ENCODE measurements around the gene NR4A1.

NR4A1 gene

DNA sequence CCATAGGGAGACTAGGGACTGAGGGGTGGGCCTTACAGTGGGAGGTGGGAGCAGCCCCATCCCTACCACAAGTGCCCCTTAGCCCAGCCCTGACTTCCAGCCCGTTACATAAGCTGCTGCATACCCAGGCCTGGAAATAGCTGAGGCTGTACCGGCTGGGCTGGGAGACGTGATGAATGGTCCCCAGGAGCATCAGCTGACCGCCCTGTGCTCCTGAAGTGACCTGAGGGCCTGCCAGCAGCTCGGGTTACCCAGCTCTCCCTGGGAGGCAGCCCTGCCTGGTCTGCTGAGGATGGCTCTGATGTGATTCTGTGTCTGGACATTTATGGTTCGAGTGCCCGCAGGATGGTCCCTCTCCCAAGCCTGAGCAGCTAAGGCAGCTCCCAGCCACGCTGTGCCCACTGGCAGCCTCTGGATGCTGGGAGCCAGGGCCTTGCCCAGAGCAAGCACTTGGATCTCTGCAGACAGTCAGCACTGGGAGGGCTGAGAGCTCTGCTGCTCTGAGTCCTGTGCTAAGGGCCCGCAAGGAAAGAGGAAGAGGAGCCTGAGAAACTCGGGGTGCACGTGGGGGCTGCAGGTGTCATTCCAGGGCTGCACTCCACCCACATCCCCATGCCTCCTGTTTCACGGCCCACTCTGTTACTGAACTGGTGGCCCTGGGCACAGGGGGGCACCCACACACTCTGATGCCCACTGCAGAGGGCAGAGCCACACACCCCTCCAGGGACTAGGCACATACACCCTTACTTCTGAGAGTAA lies 24.0 kb upstream of the NR4A1 start:
- no peaks in the 10 kb centered on the region for H4K20me1 ChIP-seq (ENCODE audit: insufficient read depth, low read length, poor library complexity, severe bottlenecking)
- H3K4me1 ChIP-seq (ENCODE audit: insufficient read depth, low read length, poor library complexity, severe bottlenecking), result peaks cover 25% of the 10 kb centered on the region
- H3K36me3 ChIP-seq (ENCODE audit: insufficient read depth, low read length), result no peaks in the 10 kb centered on the region
- H3K79me2 ChIP-seq (ENCODE audit: insufficient read depth, low read length), result no peaks in the 10 kb centered on the region
- no peak overlapping the region for H3K4me2 ChIP-seq (ENCODE audit: low read depth, low read length, poor library complexity, severe bottlenecking)
- H2AFZ ChIP-seq (ENCODE audit: low read length), result no peak overlapping the region
- H3K9me3 ChIP-seq (ENCODE audit: insufficient read depth, low read depth, low read length), result no peaks in the 10 kb centered on the region
- no peaks in the 10 kb centered on the region for H3K27me3 ChIP-seq (ENCODE audit: insufficient read depth, low read length, poor library complexity, severe bottlenecking)
- TF ChIP-seq, protein P1, sequence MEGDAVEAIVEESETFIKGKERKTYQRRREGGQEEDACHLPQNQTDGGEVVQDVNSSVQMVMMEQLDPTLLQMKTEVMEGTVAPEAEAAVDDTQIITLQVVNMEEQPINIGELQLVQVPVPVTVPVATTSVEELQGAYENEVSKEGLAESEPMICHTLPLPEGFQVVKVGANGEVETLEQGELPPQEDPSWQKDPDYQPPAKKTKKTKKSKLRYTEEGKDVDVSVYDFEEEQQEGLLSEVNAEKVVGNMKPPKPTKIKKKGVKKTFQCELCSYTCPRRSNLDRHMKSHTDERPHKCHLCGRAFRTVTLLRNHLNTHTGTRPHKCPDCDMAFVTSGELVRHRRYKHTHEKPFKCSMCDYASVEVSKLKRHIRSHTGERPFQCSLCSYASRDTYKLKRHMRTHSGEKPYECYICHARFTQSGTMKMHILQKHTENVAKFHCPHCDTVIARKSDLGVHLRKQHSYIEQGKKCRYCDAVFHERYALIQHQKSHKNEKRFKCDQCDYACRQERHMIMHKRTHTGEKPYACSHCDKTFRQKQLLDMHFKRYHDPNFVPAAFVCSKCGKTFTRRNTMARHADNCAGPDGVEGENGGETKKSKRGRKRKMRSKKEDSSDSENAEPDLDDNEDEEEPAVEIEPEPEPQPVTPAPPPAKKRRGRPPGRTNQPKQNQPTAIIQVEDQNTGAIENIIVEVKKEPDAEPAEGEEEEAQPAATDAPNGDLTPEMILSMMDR (conservative IDR thresholded peaks at IDR 0.05; ENCODE audit: low read length), result no peak
- TF ChIP-seq EZH2phosphoT487 (IDR thresholded peaks at IDR 0.05; ENCODE audit: borderline replicate concordance), result no peak
- H3K9ac ChIP-seq (ENCODE audit: low read depth, low read length, poor library complexity, severe bottlenecking), result no peak overlapping the region
- no peaks in the 10 kb centered on the region for H3K9me2 ChIP-seq (replicated peaks; ENCODE audit: low read depth, low read length)
- H3F3A ChIP-seq (ENCODE audit: low read depth), result peaks cover 3% of the 10 kb centered on the region; the same call in 1 of the 2 replicates
- H3K4me3 ChIP-seq (ENCODE audit: low read length, poor library complexity, severe bottlenecking), result no peak overlapping the region

DNA sequence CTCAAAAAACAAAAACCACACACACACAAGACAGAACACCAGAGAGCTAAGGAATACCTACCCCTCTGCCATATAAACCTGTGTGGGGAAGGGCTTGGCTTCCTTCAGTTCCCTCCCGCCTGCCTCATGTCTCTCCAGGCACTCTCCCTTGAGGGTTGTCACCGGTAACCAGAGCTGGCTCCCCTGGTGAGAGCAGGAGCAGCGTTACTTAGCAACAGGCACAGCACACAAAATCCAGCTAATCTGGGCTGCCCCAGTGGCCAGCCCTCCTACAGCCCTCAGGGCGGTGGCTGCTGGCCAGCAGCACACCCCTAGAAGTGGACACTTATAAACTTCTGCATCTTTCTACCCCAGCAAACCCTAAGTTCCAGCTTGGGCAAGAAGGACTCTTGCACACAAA lies 21.6 kb upstream of the NR4A1 start:
- Histone ChIP-seq H3K4me3 (ENCODE audit: low read length, poor library complexity, severe bottlenecking) (no peak overlapping the region), H3K4me2 (ENCODE audit: low read depth, low read length, poor library complexity, severe bottlenecking) (no peak overlapping the region), H3K4me1 (ENCODE audit: insufficient read depth, low read length, poor library complexity, severe bottlenecking) (peaks cover 19% of the 10 kb centered on the region), H3K36me3 (ENCODE audit: insufficient read depth, low read length) (no peaks in the 10 kb centered on the region), H3K9me3 (ENCODE audit: insufficient read depth, low read depth, low read length) (no peaks in the 10 kb centered on the region), H3K79me2 (ENCODE audit: insufficient read depth, low read length) (no peaks in the 10 kb centered on the region), H4K20me1 (ENCODE audit: insufficient read depth, low read length, poor library complexity, severe bottlenecking) (no peaks in the 10 kb centered on the region), H3K9ac (ENCODE audit: low read depth, low read length, poor library complexity, severe bottlenecking) (no peak overlapping the region), H3F3A (ENCODE audit: low read depth) (peaks cover 7% of the 10 kb centered on the region; the same call in 1 of the 2 replicates), H3K27me3 (ENCODE audit: insufficient read depth, low read length, poor library complexity, severe bottlenecking) (no peaks in the 10 kb centered on the region), H2AFZ (ENCODE audit: low read length) (no peak overlapping the region), H3K9me2 (replicated peaks; ENCODE audit: low read depth, low read length) (no peaks in the 10 kb centered on the region)
- TF ChIP-seq EZH2phosphoT487 (IDR thresholded peaks at IDR 0.05; ENCODE audit: borderline replicate concordance), result no peak
- TF ChIP-seq, protein P1 (conservative IDR thresholded peaks at IDR 0.05; ENCODE audit: low read length), result no peak

DNA sequence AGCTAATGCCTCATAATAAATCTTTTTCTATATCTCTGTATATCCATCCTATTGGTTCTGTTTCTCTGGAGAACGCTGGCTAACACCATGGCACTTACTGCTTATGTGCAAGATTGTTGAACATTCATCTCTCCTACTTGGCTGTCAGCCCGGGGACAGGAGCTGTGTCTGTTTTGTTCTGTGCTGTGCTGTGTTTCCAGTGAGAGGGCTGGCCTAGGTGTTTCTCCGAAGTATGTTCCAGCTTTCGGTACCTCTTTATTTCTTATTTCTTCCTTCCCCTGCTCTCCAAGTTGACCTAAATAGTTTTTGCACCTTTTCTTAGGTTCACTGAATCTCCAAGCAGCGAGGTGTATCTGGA lies 18.8 kb upstream of the NR4A1 start:
- no peaks in the 10 kb centered on the region for H3K79me2 ChIP-seq (ENCODE audit: insufficient read depth, low read length)
- H3K27me3 ChIP-seq (ENCODE audit: insufficient read depth, low read length, poor library complexity, severe bottlenecking), result peaks cover 10% of the 10 kb centered on the region
- no peaks in the 10 kb centered on the region for H3K9me2 ChIP-seq (replicated peaks; ENCODE audit: low read depth, low read length)
- peak overlapping the region; percentile 73 for H3K4me3 ChIP-seq (ENCODE audit: low read length, poor library complexity, severe bottlenecking)
- no peaks in the 10 kb centered on the region for H4K20me1 ChIP-seq (ENCODE audit: insufficient read depth, low read length, poor library complexity, severe bottlenecking)
- TF ChIP-seq EZH2phosphoT487 (IDR thresholded peaks at IDR 0.05; ENCODE audit: borderline replicate concordance), result no peak
- TF ChIP-seq, protein P1 (conservative IDR thresholded peaks at IDR 0.05; ENCODE audit: low read length), result no peak
- peaks cover 17% of the 10 kb centered on the region for H3K4me1 ChIP-seq (ENCODE audit: insufficient read depth, low read length, poor library complexity, severe bottlenecking)
- no peaks in the 10 kb centered on the region for H3K36me3 ChIP-seq (ENCODE audit: insufficient read depth, low read length)
- no peak overlapping the region for H3K9ac ChIP-seq (ENCODE audit: low read depth, low read length, poor library complexity, severe bottlenecking)
- H2AFZ ChIP-seq (ENCODE audit: low read length), result peak overlapping the region; percentile 28; the same call in 1 of the 2 replicates
- peak overlapping the region; percentile 77 for H3K4me2 ChIP-seq (ENCODE audit: low read depth, low read length, poor library complexity, severe bottlenecking)
- peaks cover 13% of the 10 kb centered on the region; the same call in 1 of the 2 replicates for H3F3A ChIP-seq (ENCODE audit: low read depth)
- no peaks in the 10 kb centered on the region for H3K9me3 ChIP-seq (ENCODE audit: insufficient read depth, low read depth, low read length)
